LNCAP (cell line): Measurements from ENCODE around the gene TMEM59L.

Experiments
- TF ChIP-seq, protein P1 (sequence below): fragments of 450-650 bp; IDR thresholded peaks from 2 replicates; pipeline ENCODE4 v1.5.1; 2017; ENCODE audit warnings: mild to moderate bottlenecking

TMEM59L gene

DNA sequence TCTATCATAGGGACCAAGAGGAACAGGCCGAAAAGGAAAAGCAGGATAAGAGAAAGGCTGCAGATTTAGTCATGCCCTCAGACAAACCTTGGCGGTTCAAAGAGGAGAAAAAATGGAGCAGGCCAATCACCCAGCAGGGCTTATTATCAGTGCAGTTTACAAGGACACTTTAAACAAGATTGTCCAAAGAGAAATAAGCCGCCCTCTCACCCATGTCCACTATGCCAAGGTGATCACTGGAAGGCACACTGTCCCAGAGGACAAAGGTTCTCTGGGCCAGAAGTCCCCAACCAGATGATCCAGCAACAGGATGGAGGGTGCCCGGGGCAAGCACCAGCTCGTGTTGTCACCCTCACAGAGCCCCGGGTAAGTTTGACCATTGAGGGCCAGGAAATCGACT lies 32.4 kb upstream of the TMEM59L start:
- TF ChIP-seq, protein P1, sequence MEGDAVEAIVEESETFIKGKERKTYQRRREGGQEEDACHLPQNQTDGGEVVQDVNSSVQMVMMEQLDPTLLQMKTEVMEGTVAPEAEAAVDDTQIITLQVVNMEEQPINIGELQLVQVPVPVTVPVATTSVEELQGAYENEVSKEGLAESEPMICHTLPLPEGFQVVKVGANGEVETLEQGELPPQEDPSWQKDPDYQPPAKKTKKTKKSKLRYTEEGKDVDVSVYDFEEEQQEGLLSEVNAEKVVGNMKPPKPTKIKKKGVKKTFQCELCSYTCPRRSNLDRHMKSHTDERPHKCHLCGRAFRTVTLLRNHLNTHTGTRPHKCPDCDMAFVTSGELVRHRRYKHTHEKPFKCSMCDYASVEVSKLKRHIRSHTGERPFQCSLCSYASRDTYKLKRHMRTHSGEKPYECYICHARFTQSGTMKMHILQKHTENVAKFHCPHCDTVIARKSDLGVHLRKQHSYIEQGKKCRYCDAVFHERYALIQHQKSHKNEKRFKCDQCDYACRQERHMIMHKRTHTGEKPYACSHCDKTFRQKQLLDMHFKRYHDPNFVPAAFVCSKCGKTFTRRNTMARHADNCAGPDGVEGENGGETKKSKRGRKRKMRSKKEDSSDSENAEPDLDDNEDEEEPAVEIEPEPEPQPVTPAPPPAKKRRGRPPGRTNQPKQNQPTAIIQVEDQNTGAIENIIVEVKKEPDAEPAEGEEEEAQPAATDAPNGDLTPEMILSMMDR, result no peak

DNA sequence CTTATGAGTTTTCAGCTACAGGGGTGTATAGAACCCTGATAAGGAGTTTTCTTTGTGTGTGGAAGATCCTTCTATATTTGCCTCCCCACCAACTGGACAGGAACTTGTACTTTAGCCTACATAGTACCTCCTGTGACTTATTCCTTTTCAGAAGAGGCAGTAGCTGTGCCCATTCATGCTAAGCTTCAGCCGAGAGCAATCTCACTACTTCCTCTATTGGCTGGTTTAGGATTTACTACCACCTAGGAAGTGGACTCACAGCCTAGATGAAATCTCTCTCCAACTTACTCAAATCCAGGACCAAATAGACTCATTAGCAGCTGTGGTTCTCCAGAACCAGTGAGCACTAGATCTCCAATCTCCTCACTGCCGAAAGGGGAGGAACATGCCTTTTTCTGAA lies 26.4 kb upstream of the TMEM59L start:
- TF ChIP-seq, protein P1, result no peak

DNA sequence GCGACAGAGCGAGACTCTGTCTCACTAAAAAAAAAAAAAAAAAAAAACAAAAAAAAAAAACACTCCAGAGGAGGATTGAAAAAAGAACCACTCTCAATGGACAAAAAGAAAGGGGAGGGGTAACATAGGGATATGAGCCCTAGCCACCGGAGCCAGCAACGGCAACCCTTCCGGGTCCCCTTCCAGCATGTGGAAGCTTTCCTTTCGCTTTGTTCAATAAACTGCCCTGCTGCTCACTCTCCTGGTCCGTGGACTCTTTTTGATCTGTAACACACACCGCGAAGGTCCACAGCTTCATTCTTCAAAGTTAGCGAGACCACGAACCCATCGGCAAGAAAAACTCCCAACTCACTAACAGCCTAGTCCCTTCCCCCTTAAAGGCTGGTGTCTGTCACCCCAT lies 25.1 kb upstream of the TMEM59L start:
- TF ChIP-seq, protein P1, result no peak

DNA sequence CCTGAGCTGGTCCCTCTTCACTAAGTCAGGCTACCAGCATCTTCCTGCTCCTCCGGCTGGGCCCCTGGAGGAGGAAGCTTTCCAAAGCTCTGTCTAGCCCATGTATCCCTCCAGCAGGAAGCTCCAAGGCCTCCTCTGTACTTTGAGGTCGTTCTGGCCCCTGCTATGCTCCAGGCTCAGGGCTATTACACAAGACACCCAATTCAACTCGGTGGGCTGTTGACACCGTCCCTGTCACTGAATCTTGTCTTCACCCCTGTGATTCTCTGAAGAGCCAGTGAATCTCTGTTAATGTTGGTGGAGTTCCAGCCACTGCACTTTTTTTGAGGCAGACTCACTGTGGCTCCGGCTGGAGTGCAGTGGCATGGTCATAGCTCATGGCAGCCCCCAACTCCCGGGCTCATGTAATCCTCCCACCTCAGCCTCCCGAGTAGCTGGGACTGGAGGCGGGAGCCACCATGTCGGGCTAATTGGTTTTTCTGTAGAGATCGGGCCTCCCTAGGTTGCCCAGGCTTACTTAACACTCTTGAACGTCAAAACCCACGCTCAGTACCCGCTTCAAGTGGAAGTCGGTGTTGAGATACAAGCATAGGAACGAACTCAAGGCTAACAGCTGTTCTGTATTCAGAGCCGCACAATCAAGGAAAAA lies 24.6 kb upstream of the TMEM59L start:
- TF ChIP-seq, protein P1, result no peak

DNA sequence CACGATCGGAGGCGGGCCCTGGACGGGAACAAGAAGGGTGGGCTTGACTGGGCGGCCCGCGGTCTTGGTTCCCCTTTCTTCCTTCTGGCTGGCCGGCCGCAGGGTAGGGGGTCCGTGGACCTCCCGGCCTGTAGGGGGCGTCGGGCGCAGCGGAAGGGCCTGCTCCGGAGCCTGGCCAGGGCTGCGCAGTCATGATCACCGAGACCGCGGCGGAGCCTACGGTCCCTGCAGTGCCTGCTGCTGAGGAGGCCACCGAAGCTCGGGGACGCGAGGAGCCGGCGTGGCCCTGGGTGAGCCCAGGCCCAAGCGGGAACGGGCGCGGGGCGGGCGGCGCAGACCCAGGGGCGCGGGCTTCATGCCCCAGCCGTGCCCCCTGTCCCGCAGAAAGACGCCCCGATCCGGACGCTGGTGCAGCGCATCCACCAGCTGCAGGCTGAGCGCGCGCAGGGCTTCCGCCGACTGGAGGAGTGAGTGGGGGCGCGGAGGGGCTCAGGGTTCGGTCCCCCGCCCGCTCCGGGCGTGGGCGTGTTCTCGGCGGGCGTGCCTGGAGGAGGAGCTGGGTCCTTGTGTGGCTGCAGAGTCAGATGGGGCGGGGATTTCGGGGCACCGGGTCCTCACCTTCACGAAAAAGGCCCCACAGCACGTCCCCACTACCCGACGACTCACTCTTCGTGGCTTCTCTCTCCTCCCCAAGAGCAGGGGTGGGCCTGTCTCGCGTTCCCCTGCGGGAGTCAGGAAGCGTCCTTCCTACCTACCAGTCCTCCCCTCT lies 23.9 kb upstream of the TMEM59L start, which contains the start of gene REX1BD:
TSS of gene REX1BD (plus strand) at position 188 of the 769 bp plus-strand sequence. CDS start at position 192, 4 bp downstream.
- TF ChIP-seq, protein P1, result peak; percentile 96

DNA sequence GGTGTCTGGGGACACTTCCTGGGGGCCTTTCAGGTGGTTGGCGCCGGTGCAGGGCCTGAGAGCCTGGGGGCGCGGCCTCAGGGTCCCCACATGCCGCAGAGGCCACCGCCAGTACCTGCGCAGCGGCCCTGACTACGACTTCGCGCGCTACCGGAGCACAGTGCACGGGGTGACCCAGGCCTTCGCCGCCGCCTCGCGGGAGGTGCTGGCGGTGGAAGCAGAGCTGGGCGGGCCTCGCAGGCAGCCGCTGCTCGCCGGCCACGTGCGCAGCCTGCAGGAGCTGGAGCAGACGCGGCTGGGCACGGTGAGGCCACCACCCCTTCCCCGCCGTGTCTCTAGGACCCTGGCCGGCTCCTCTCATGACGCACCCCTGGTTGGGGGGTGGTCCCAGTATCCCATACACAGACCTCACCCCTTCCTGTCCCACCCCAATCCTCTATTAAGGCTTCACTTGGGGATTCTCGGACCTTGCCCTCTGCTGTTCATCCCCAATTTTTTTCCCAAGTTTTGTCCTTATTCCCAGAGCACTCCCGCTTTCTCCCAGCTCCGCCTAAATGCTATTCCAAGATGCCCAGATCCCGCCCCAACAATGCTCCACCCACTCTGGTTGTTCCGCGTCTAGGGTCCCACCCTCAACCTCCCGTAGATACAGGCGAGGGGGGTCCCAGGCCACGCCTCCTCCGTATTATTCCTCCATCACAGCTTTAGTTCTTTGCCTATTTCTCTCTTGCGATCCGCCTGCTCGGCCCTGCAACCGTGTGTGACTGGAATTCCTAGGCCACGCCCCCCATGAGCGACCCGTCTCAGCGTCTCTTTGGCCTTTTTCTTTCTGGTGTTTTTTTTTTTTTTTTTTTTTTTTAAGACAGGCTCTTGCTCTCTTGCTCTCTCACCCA lies 23.0 kb upstream of the TMEM59L start:
- TF ChIP-seq, protein P1, result no peak
